NCI-H1436 (cell line): ENCODE results near the gene FNIP1.
"Not testable (repeated sequence)": the region's sequence is repeated elsewhere in the genome, so short reads cannot be mapped to it uniquely, and the experiment has no call there.

Experiments used
- DNase-seq: peaks from one replicate; lab custom pipeline; 2025; lab: John Stamatoyannopoulos, UW

The FNIP1 gene

DNA sequence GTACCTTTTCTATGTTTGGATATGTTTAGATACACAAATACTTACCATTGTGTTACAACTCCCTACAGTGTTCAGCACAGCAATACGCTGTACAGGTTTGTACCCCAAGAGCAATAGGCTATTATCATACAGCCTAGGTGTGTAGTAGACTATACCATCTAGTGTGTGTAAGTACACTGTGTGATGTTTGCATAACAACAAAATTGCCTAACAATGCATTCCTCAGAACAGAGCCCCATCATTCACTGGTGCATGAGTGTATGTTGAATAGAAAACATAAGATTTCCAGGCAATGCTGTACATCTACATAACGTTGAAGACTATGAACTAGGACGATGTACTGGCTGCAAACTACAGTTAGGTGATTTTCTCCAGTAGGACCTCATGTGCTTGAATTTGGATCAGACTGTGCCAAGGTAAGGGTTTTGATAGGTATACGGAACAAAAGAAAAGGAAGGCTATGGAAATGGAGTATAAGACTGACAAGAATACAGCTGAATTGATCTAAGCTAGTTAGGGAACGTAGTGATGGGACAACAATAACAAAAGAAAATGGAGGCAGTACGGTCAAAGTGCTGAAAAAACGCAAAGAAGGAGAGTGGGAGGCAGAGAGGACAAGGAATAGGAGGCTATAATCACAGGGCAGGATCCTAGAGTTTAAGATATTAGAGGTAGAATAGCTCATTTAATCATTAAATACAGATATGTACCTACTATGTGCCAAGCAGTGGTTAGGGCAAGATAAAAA lies 46.9 kb downstream of the FNIP1 start:
- no peak for DNase-seq

DNA sequence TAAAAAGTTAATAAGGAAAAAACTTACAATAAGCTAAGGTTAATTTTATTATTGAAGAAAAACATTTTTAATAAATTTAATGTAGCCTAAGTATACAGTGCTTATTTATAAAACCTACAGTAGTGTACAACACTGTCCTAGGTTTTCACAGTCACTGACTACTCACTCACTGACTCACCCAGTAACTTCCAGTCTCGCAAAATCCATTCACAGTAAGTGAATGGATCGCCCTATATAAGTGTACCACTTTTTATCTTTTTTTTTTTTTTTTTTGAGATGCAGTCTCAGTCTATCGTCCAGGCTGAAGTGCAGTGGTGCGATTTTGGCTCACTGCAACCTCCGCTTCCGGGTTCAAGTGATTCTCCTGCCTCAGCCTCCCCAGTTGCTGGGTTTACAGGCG lies 47.7 kb downstream of the FNIP1 start:
- no peak for DNase-seq

DNA sequence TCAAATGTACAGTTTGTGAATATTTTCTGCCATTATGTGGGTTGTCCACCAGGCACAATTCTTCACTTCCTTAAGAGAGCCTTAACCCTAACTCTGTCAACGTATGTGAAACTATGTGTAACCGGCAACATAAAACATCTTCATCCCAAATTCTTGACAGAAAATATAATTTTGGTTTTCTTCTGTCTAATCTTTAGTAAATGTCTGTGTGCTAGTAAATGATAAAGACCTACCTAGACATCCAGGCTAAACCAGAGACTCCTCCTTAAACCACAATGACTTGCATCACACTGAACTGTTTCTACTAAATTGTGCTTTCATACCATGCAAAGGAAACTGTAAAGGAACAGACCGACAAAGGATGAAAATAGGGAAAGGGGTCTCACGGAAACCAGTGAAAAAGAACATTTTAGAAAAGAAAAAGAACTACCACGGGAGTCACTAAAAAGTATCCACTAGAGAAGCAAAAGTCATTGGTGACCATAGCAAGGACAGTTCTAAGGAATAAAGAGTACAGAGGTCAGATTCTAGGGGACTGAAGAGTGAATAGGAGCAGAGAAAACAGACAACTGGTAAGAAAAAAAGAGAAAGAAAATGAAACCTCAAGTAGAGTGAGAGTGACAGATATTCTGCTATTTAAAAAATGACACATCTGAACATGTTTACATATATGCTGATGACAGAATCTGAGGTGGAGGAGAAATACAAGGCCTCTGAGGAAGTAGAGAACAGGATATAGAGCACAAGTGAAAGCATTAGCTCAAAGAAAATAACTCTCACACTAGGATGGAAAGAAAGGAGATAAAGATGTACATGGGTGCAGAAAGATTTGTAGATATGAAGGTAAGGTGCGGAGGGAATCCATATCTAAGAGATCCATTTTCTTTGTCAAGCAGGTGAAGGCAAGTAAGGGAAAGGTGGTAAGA lies 49.4 kb downstream of the FNIP1 start:
- no peak for DNase-seq

DNA sequence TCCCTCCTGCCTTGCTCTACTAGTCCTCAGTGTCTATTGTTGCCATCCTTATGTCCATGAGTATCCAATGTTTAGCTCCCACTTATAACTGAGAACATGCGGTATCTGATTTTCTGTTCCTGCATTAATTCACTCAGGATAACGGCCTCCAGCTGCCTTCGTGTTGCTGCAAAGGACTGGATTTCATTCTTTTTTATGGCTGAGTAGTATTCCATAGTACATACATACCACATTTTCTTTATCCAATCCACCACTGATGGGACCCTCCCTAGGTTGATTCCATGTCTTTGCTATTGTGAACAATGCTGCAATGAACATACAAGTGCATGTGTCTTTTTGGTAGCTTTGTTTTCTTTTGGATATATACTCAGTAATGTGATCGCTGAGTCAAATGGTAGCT lies 50.4 kb downstream of the FNIP1 start:
- DNase-seq, result no peak

DNA sequence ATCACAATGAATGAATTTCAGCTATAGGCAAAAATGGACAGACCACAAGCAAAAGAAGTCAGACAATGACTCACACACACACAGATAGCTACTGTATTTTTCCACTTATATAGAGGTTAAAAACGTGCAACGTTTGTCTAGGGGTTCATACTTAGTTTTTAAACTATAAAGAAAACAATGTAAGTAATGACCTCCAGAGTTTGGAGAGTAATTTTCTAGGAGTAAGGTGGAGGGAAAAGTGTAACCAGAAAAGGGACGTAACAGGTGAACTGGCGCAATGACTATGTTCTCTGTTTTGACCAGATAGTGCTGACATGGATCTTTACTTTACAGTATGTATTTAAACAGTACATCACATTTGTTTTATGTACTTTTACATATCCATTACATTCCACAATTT lies 51.1 kb downstream of the FNIP1 start:
- no peak for DNase-seq

DNA sequence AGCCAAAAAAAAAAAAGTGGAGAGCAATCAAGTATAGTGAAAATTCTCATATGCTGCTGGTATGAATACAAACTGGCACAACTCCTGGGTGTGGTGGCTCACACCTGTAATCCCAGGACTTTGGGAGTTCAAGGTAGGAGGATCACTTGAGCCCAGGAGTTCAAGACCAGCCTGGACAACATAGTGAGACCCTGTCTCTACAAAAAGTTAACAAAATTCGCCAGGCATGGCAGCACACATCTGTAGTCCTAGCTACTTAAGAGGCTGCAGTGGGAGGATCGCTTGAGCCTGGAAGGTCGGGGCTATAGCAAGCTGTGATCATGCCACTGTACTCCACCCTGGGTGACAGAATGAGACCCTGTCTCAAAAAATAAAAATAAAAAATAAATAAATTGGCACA lies 51.7 kb downstream of the FNIP1 start:
- no peak for DNase-seq

DNA sequence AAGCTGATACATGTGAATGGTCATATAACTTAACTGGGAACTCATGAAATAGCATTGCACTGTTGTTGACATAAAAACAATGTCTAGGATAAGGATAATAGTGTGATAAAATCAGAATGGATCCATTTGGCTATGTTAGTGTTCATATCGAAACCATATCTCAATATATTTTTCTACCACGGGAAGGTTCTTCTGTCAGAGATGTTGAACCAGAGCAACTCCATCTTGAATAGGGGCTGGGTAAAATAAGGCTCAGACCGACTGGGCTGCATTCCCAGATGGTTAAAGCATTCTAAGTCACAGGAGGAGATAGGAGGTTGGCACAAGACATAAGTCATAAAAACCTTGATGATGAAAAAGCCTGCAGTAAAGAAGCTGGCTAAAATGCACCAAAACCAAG lies 56.3 kb downstream of the FNIP1 start:
- DNase-seq, result no peak

DNA sequence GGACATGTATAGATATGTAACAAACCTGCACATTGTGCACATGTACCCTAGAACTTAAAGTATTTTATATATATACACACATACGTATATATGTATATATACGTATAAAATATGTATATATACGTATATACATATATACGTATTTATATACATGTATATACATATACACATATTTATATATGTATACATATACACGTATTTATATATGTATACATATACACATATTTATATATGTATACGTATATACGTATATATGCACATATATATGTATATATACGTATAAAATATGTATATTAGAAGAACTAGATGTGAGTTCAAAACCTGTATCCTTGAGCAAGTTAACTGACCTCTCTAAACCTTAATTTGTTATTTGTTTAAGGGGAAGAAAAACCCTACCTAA lies 61.4 kb downstream of the FNIP1 start:
- no peak for DNase-seq

DNA sequence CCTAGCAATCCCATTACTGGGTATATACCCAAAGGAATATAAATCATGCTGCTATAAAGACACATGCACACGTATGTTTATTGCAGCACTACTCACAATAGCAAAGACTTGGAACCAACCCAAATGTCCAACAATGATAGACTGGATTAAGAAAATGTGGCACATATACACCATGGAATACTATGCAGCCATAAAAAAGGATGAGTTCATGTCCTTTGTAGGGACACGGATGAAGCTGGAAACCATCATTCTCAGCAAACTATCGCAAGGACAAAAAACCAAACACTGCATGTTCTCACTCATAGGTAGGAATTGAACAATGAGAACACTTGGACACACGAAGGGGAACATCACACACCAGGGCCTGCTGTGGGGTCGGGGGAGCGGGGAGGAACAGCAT lies 61.9 kb downstream of the FNIP1 start:
- not testable (repeated sequence) for DNase-seq

DNA sequence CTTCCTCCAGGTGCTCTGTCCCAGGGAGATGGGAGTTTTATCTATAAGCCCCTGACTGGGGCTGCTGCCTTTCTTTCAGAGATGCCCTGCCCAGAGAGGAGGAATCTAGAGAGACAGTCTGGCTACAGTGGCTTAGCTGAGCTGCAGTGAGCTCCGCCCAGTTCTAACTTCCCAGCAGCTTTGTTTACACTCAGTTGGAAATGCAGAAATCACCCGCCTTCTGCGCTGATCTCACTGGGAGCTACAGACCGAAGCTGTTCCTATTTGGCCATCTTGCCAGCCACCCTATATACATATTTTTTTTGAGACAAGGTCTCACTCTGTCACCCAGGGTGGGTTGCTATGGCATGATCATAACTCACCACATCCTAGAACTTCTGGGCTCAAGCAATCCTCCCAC lies 67.5 kb downstream of the FNIP1 start:
- not testable (repeated sequence) for DNase-seq

DNA sequence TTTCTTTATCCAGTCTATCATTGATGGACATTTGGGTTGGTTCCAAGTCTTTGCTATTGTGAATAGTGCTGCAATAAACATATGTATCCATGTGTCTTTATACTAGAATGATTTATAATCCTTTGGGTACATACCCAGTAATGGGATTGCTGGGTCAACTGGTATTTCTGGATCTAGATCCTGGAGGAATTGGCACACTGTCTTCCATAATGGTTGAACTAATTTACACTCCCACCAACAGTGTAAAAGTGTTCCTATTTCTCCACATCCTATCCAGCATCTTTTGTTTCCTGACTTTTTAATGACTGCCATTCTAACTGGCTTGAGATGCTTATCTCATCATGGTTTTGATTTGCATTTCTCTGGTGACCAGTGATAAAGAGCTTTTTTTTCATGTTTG lies 72.7 kb downstream of the FNIP1 start:
- not testable (repeated sequence) for DNase-seq

DNA sequence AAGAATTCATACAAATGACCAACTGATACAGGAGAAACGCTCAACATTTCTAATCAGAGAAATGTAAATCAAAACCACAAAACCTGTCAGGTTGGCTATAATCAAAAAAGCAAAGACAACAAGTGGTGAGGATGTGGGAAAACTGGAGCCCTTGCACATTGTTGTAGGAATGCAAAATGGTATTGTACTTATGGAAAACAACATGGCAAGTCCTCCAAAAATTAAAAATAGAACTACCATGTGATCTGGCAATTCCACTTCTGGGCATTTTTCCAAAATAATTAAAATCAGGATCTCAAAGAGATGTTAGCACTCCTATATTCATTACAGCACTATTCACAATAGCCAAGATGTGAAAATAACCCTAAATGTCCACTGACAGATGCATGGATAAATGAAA lies 76.1 kb downstream of the FNIP1 start:
- DNase-seq, result no peak

DNA sequence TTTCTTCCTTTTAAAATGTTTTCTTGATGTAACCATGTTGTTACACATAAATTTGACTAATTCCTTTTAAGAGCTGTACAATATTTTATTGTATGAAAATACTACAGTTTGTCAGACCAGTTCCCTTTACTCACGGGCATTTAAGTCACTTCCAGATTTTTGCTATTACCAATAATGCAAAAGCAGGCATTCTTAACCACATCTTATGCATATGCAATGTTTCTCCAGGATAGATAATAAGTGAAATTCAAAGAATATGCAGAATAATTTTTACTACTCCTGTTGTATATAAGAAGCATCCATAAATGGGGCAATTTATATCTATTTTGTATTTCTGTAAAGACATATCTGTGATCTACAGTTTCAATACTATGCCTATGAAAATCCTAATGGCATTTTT lies 77.3 kb downstream of the FNIP1 start:
- DNase-seq, result no peak

DNA sequence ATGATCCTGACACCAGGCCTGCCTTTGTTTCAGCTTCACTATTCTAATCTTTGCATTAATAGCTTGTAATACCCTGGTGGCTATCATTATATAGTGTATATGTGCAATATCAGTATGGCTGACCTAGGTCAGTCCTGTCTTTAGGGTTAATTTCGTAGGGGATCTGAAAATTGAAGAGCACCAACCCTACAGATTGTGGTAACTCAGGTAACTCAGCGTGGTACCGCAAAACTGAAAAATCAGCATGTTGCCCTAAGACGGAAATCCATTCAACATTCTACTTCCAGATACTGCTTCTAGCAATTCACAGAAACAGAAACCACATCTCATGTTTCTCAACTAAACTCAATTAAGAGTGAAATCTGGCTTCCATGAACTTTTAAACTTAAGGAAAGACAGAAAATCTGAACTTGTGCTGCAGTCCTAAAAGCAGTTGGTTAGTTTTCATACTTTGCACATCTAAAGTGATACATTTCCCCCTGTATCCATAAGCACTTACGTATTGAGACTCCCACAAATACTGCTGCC lies 78.3 kb downstream of the FNIP1 start:
- DNase-seq, result no peak

DNA sequence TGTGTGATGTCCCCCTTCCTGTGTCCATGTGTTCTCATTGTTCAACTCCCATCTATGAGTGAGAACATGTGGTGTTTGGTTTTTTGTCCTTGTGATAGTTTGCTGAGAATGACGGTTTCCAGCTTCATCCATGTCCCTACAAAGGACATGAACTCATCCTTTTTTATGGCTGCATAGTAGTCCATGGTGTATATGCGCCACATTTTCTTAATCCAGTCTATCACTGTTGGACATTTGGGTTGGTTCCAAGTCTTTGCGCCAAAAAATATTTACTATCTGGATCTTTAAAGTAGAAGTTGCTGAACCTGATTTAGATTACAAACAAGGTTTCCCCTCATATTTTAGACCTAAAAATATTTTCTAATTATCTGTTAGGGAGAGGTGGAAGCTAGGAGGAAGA lies 79.7 kb downstream of the FNIP1 start:
- DNase-seq, result not testable (repeated sequence)

DNA sequence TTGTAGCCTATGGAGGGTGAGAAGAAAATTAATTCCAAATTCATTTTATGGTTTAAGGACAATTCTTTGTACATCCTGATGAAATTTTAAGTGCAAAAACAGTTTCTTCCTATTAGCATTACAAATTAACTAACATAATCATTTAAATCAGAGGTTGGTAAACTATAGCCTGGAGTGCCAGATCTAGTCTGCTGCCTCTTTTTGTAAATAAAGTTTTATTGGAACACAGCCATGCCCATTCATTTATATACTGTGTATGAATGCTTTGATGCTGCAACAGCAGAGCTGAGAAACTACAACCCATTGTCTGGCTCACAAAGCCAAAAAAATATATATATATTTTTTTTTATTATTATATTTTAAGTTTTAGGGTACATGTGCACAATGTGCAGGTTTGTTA lies 80.2 kb downstream of the FNIP1 start:
- DNase-seq, result no peak

DNA sequence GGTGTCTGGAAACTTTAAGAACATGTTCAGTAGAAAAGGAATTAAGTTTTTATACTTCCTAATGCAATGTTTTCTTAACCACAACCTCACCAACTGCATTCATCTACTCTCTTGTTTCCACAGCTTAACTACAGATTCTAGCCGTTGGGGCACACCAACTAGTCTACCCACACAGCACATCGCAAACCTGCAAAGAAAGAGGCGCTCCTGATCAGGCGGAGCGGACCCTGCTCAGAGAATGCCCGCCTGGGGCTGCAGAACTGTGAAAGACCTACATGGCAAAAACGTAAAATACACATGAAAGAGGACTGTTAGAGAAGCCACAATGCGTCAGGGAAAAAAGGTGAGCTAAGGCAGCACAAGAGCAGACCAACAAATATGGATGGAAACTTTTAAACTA lies 86.4 kb downstream of the FNIP1 start:
- no peak for DNase-seq

DNA sequence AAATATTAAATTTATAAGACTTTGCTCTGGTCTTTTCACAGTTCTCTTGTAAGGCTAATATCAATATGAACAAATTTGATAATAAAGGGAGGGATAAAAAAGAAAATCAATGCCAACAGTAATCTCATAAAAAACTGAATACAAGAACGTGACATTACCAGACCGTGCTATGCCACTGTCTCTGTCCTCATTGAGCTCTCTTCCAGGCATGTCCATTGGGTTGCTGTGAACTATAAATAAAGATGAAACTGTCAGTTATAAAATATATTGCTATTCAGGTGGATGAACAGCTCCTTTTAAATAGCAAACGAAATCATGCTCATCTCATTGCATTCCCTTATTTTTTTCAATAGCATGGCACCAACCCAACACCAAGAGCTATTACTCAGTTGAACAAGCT lies 87.8 kb downstream of the FNIP1 start:
- no peak for DNase-seq

DNA sequence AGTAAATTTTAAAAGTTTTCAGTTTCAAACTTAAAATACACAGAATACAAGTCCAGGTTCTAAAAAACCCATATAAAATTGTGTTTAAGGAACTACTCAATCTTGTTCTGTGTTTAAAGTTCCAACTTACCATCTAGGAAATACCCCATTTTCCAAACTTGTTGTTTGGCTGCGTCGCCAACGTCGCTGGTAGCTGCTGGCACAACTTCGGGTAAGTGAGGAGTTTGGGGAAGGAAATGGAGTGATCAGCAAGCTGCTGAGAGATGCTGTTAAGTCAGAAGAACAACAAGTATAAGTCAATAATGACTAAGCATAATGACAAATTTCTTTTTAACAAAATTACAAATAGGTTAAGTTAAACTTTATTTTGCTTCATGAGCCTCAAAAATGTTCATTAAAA lies 90.5 kb downstream of the FNIP1 start:
- no peak for DNase-seq

DNA sequence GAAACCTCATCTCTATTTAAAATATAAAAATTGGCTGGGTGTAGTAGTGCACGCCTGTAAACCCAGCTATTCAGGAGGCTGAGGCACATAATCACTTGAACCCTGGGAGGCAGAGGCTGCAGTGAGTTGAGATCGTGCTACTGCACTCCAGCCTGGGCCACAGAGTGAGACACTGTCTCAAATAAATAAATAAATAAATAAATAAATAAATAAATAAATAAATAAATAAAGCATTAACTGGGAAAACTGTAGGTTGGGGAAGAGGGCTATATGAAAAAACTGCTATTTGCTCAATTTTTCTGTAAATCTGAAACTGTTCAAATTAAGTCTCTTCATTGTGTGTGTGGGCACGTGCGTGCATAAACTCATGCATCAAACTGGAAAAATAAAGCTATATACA lies 101.9 kb downstream of the FNIP1 start:
- no peak for DNase-seq

DNA sequence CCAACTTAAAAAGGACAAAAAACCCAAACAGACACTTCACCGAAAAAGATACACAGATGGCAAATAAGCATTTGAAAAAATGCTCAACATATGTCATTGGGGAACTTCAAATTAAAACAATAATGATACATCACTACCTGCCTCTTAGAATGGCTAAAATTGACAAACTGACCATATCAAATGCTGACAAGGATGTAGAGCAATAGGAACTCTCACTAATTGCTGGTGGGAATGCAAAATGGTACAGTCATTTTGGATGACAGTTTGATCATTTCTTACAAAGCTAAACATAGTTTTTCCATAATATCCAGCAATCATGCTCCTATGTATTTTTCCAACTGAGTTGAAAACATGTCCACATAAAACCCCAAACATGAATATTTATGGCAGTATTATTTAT lies 102.9 kb downstream of the FNIP1 start:
- no peak for DNase-seq

DNA sequence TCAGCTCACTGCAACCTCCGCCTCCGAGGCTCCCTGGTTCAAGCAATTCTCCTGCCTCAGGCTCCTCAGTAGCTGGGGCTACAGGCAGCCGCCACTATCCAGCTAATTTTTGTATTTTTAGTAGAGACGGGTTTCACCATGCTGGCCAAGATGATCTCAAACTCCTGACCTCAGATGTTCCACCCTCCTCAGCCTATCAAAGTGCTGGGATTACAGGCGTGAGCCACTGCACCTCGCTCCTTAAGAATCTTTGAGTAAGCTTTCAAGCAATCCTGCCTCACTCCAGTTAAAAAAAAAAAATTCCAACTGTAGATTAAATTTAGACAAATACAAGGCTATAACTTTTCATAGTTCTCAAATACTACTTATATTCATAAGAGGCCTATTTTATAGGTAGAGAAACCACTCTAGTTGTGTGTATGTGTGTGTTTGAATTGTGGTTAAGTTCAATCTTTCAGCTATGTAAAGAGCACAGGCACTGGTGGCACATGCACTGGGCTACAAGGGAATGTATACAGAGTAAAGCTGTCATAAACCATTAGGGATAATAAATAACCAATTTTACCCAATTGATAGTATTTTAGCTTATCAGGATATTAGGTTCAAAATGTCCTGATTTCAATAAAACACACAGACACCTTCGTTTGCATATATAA lies 111.2 kb downstream of the FNIP1 start:
- DNase-seq, result no peak

DNA sequence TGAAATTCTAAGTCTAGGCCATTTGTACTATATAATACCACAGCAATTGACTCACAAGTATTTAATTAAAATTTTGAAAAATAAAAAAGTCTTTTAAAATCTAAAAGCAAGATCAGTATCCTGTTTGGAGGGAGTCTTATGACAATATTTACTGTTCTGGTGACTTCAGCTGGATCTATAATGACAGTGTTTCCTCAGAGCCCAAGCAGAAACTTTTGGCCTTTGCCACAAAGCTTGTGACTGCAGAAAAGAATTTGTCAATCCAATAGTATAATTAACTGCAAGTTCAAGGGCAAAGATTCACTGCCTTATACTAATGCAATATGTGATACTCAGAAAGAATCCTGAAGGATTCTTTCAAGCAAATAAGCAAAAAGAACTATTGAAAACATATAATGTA lies 112.2 kb downstream of the FNIP1 start:
- DNase-seq, result no peak
